Tongue (tissue), 2 donors: ENCODE data around the gene UBAP1L. TPM values are rescaled to one million over a fixed set of nuclear protein-coding genes. Genes with fewer than 3 reads are reported as not detected.
"Not testable (repeated sequence)": the region's sequence is repeated elsewhere in the genome, so short reads cannot be mapped to it uniquely, and the experiment has no call there.

Source experiments
- DNase-seq: peaks from one replicate; pipeline ENCODE4 v3.0.0-alpha.2; 2015
- total RNA-seq: library from RNA; depleted of rRNA; stranded (reverse); fragments of >200 nt; gene quantifications from one replicate; pipeline ENCODE4 v1.2.3, GENCODE V29; 2014

The UBAP1L gene
- total RNA-seq, 1 donor from 2014 or later = 2.3 TPM

- DNase-seq = no peak
Observed at GRCh38 chr15:65066001-65066634, 48.9 kb downstream of the UBAP1L start.

GRCh38 chr15:65062726-65063125, 52.3 kb downstream of the UBAP1L start:
- DNase-seq = no peak

GRCh38 chr15:65062061-65062460, 52.9 kb downstream of the UBAP1L start:
- DNase-seq = no peak

GRCh38 chr15:65060641-65061397, 54.2 kb downstream of the UBAP1L start:
- no peak for DNase-seq

GRCh38 chr15:65059931-65060596, 54.9 kb downstream of the UBAP1L start:
- no peak for DNase-seq

- DNase-seq = no peak
Observed at GRCh38 chr15:65059369-65059750, 55.6 kb downstream of the UBAP1L start.

- no peak for DNase-seq
Observed at GRCh38 chr15:65058394-65059368, 56.3 kb downstream of the UBAP1L start.

- DNase-seq = no peak
Observed at GRCh38 chr15:65057549-65057940, 57.5 kb downstream of the UBAP1L start.

GRCh38 chr15:65056868-65057548, 58.0 kb downstream of the UBAP1L start:
- DNase-seq = no peak

- DNase-seq = no peak
Observed at GRCh38 chr15:65056106-65056505, 58.9 kb downstream of the UBAP1L start.

GRCh38 chr15:65055201-65055870, 59.7 kb downstream of the UBAP1L start:
- DNase-seq = no peak

GRCh38 chr15:65054333-65055200, 60.4 kb downstream of the UBAP1L start:
- peak; percentile 87 for DNase-seq

GRCh38 chr15:65052956-65053355, 62.0 kb downstream of the UBAP1L start:
- no peak for DNase-seq

GRCh38 chr15:65051266-65051665, 63.7 kb downstream of the UBAP1L start:
- peak; percentile 37 for DNase-seq

GRCh38 chr15:65050270-65050669, 64.7 kb downstream of the UBAP1L start:
- DNase-seq = no peak

- peak; percentile 94 for DNase-seq
Observed at GRCh38 chr15:65049418-65049840, 65.6 kb downstream of the UBAP1L start.

GRCh38 chr15:65048241-65048640, 66.8 kb downstream of the UBAP1L start:
- DNase-seq = no peak

GRCh38 chr15:65044724-65045481, 70.1 kb downstream of the UBAP1L start, which contains the start of gene SLC51B:
Gene SLC51B, plus strand, starts transcription at chr15:65045387. Its CDS starts 4,618 bp downstream, at chr15:65050005.
- DNase-seq = peak; percentile 90

- not testable (repeated sequence) for DNase-seq
Observed at GRCh38 chr15:65044218-65044617, 70.8 kb downstream of the UBAP1L start.
